ENCODE results near the gene SDK2.

- TF ChIP-seq EZH2 (IDR thresholded peaks at IDR 0.05; ENCODE audit: borderline replicate concordance, low read length), result no peak
- no peak for TF ChIP-seq CTCF (conservative IDR thresholded peaks at IDR 0.05 in 1 of 2, IDR thresholded peaks at IDR 0.05 in 1 of 2; ENCODE audit: extremely low read depth in 1 of 2, insufficient read depth in 1 of 2, low read depth in 1 of 2, low read length in 2 of 2)
Measured at GRCh38 chr17:73410586-73411312, 233.5 kb downstream of the SDK2 start.
